Right lobe of liver (tissue), 4 donors: Measurements from ENCODE around the gene C1QTNF1.

Experiments
- POLR2A ChIP-seq: fragments of 450-650 bp; IDR thresholded peaks from one replicate; pipeline ENCODE4 v1.6.1; 2017; ENCODE audit warnings: antibody characterized with exemption, mild to moderate bottlenecking
- TF ChIP-seq, protein P1 (sequence below), 4 donors: fragments of 200-600 bp in 3 of 4; fragments of 450-650 bp in 1 of 4; IDR thresholded peaks; one replicate each; pipeline versions ENCODE4 v1.5.1 to v1.8.0; 2016 to 2022; ENCODE audit warnings: antibody characterized with exemption in 4 of 4, mild to moderate bottlenecking in 2 of 4
- donor health status: DM: no; HTN: no; CAD: no.
- donor health status: DM: no; HTN: no; CAD: no.
- donor health status: DM: no; HTN: yes; CAD: no.

- TF ChIP-seq, protein P1, sequence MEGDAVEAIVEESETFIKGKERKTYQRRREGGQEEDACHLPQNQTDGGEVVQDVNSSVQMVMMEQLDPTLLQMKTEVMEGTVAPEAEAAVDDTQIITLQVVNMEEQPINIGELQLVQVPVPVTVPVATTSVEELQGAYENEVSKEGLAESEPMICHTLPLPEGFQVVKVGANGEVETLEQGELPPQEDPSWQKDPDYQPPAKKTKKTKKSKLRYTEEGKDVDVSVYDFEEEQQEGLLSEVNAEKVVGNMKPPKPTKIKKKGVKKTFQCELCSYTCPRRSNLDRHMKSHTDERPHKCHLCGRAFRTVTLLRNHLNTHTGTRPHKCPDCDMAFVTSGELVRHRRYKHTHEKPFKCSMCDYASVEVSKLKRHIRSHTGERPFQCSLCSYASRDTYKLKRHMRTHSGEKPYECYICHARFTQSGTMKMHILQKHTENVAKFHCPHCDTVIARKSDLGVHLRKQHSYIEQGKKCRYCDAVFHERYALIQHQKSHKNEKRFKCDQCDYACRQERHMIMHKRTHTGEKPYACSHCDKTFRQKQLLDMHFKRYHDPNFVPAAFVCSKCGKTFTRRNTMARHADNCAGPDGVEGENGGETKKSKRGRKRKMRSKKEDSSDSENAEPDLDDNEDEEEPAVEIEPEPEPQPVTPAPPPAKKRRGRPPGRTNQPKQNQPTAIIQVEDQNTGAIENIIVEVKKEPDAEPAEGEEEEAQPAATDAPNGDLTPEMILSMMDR (IDR thresholded peaks at IDR 0.05) = no peak
- TF ChIP-seq POLR2A = no peak
Measured at GRCh38 chr17:79039886-79040285, 15.9 kb downstream of the C1QTNF1 start.
